Heart left ventricle (tissue), 16 donors: ENCODE measurements around the gene CCDC78. TPM values are rescaled to one million over a fixed set of nuclear protein-coding genes. Genes with fewer than 3 reads are reported as not detected.

ENCODE experiments used
- ATAC-seq, 4 donors: fragments of 200-7000 bp; cut with Tn5 transposase; one replicate each; pipeline ENCODE4 v1.9.1; 2020 to 2022; ENCODE audit warnings: moderate library complexity in 4 of 4, mild to moderate bottlenecking in 3 of 4, moderate number of reproducible peaks in 1 of 4
- DNase-seq, 5 donors: peaks; one replicate each; pipeline ENCODE4 v3.0.0-alpha.2; 2020
- H3K27ac ChIP-seq, 12 donors: fragments of 200-600 bp; sonication (generic) in 4 of 12; one replicate each; pipeline versions ENCODE4 v1.5.0 to v1.8.0; 2016 to 2022; ENCODE audit warnings: mild to moderate bottlenecking in 2 of 12
- H3K27me3 ChIP-seq, 9 donors: fragments of 200-600 bp; sonication (generic) in 2 of 9; one replicate each; pipeline versions ENCODE4 v1.5.1 to v1.8.0; 2016 to 2022; ENCODE audit warnings: mild to moderate bottlenecking in 3 of 9
- H3K36me3 ChIP-seq, 9 donors: fragments of 200-600 bp; sonication (generic) in 2 of 9; one replicate each; pipeline versions ENCODE4 v1.5.0 to v1.8.0; 2018 to 2022; ENCODE audit warnings: mild to moderate bottlenecking in 2 of 9
- H3K4me1 ChIP-seq, 12 donors: fragments of 200-600 bp; sonication (generic) in 4 of 12; one replicate each; pipeline versions ENCODE4 v1.5.0 to v1.8.0; 2016 to 2022; ENCODE audit warnings: mild to moderate bottlenecking in 3 of 12
- H3K4me3 ChIP-seq, 12 donors: fragments of 200-600 bp; sonication (generic) in 4 of 12; one replicate each; pipeline versions ENCODE4 v1.5.0 to v1.8.0; 2017 to 2022; ENCODE audit warnings: mild to moderate bottlenecking in 9 of 12, moderate library complexity in 4 of 12
- H3K9me3 ChIP-seq, 12 donors: fragments of 200-600 bp; sonication (generic) in 4 of 12; one replicate each; pipeline versions ENCODE4 v1.5.0 to v1.8.0; 2016 to 2022; ENCODE audit warnings: mild to moderate bottlenecking in 1 of 12
- CTCF ChIP-seq, 12 donors: fragments of 200-600 bp; sonication (generic) in 4 of 12; IDR thresholded peaks; one replicate each; pipeline versions ENCODE4 v1.5.0 to v1.8.0; 2018 to 2022; ENCODE audit warnings: antibody characterized with exemption in 12 of 12, mild to moderate bottlenecking in 5 of 12
- POLR2A ChIP-seq, 2 donors: fragments of 450-650 bp; IDR thresholded peaks; one replicate each; pipeline ENCODE4 v1.6.1; 2017; ENCODE audit warnings: antibody characterized with exemption in 2 of 2, mild to moderate bottlenecking in 2 of 2, moderate library complexity in 2 of 2
- WGBS, 4 donors: extraction: QIAGEN DNeasy Blood & Tissue Kit in 2 of 4; methylation state at CpG; one replicate each; pipeline versions ENCODE4 v1.1.5 to v1.1.7; 2013 to 2018; 5-methylcytosine and 5-hydroxymethylcytosine counted together
- intact Hi-C, 10 donors: fragments of 100-400 bp; cut with DNase I; formaldehyde crosslinking; loops; one replicate each; pipeline versions ENCODE4 v1.11.1 to v1.14.2; 2022
- polyA plus RNA-seq, 2 donors: library from polyadenylated mRNA; stranded (reverse); fragments of 200-250 nt; gene quantifications; one replicate each; pipeline ENCODE4 v1.2.3, GENCODE V29; 2013
- total RNA-seq, 9 donors: library from RNA; depleted of rRNA in 2 of 9; stranded (reverse); fragments of >200 nt in 2 of 9; fragmentation: NEBNext Ultra II Directional in 3 of 9; extraction: Animal tissue kit (Norgen Biotek cat#: 25700) in 3 of 9; gene quantifications; one replicate each; pipeline versions ENCODE4 v1.1.0 to v1.2.4, GENCODE V29; 2016 to 2023
- donor health status: ischemic (EF 13 %, LVEDD 7.1; RV severe dilation, severe dysfunction).
- donor health status: healthy with polysubstance abuse.
- donor health status: DM: no; HTN: yes; CAD: no.
- donor health status: DM: no; HTN: no; CAD: no.
- donor health status: ischemic (EF 25% LVEDD 6.9; RV normal size, moderate dysfunction).
- donor health status: ischemic (EF 25% LVEDD 5.7; RV mildly dilated, moderate dysfunction).
- donor health status: healthy.
- donor health status: DM: yes; HTN: yes; CAD: no.
- donor health status: ischemic (EF 35%, LVEDD 5.7; RV mildly dilated, moderate dysfunction).
- donor health status: nonischemic (EF 11% LVEDD 7.7; RV severe dilation, severe dysfunction).
- donor health status: DM: yes; HTN: yes; CAD: no.
- donor health status: PGD.
- donor health status: ischemic (EF 29% LVEDD 5.4; RV normal size, mild dysfunction).
- donor health status: nonischemic (EF 23%, LVEDD 6.1; RV moderate dilation, normal function).

CCDC78 gene
- total and polyA plus RNA-seq, 11 donors: 0.35 to 1.3 (median 0.59) TPM; not detected in 3

GRCh38 chr16:722835-723633 lies 3.2 kb downstream of the CCDC78 start:
- ATAC-seq (no peak), DNase-seq (no peak)
- Histone ChIP-seq H3K9me3 (no peaks in the 10 kb centered on the region), H3K27me3 (peaks cover 0 to 18% (median 0%) of the 10 kb centered on the region in 9 donors), H3K4me1 (peaks cover 8 to 52% (median 39%) of the 10 kb centered on the region in 12 donors), H3K4me3 (no peak overlapping the region), H3K36me3 (peaks cover 0 to 6% (median 0%) of the 10 kb centered on the region in 9 donors), H3K27ac (no peak overlapping the region)
- intact Hi-C loops: no loop called here
- TF ChIP-seq POLR2A (IDR thresholded peaks at IDR 0.05) (no peak), CTCF (IDR thresholded peaks at IDR 0.05) (no peak)
- WGBS, 4 donors: 87 to 89% (median 88%) methylated on average over 16 to 24 of the region's 24 CpGs

DNA sequence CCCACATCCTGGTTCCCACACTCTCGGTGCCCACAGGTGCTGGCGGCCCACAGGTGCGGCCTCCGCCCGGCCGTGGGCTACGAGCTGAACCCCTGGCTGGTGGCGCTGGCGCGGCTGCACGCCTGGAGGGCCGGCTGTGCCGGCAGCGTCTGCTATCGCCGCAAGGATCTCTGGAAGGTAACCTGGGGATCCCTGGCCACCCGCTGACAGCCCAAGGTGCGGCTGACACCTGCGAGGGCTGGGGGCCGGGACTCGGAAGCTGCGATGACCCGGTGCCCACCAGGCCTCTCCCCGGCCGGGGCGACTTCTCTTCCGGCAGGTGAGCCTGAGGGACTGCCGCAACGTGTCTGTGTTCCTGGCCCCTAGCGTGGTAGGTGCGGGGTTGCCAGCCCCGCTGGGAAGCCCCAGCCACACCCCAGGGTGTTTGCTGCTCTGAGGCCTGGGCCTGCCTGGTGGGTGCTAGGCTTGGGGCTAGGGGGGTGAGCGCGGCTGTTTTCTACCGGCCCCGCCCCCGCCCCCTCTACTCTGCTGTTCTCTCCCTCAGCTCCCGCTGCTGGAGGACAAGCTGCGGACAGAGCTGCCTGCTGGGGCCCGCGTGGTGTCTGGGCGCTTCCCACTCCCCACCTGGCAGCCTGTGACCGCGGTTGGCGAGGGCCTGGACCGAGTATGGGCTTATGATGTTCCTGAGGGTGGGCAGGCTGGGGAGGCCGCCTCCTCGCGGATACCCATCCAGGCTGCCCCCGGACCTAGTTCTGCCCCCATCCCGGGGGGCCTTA lies 4.3 kb downstream of the CCDC78 start:
- intact Hi-C loops: no loop called here
- TF ChIP-seq CTCF (IDR thresholded peaks at IDR 0.05) (no peak), POLR2A (IDR thresholded peaks at IDR 0.05) (no peak)

DNA sequence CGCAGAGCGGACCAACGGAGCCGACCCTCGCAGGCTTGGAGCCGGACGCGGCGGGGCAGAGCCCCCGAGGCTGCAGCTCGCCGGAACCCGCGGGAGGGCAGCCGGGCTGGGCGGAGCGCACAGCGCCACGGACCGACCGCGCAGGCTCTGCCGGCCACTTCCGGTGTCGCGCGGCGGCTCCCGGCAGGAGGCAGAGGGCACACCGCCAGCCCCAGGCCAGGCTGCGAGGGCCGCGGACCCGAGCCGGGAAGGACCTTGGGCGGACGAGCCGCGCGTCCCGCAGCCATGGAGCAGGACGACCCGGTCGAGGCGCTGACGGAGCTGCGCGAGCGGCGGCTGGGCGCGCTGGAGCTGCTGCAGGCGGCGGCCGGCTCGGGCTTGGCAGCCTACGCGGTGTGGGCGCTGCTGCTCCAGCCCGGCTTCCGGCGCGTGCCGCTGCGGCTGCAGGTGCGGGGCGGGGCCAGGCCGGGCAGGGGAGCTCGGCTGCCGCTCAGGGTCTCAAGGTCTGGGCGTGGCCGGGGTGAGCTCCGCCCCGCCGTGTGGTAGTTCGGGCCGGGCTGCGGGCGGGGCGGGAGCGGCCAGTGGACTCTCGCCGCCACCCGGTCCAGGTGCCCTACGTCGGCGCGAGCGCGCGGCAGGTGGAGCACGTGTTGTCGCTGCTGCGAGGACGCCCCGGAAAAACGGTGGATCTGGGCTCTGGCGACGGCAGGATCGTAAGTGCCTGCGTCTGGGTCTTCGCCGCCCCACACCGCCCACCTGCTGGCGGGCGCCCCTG lies 5.1 kb downstream of the CCDC78 start, which contains the start of gene ANTKMT:
TSS of gene ANTKMT (plus strand) at position 157 of the 775 bp plus-strand sequence. CDS start at position 286, 129 bp downstream.
- intact Hi-C loops: no loop called here
- peaks cover 4 to 45% (median 30%) of the 10 kb centered on the region in 12 donors for H3K4me1 ChIP-seq
- H3K36me3 ChIP-seq: peaks cover 0 to 6% (median 0%) of the 10 kb centered on the region in 9 donors
- WGBS, 4 donors: 1 to 60% (median 6%) methylated on average over 2 to 106 of the region's 106 CpGs
- peak; percentile 34 to 89 (median 75) for ATAC-seq
- peaks cover 0 to 7% (median 0%) of the 10 kb centered on the region in 9 donors for H3K27me3 ChIP-seq
- no peaks in the 10 kb centered on the region for H3K9me3 ChIP-seq
- peak within 1 kb of the TSS; percentile 62 to 98 (median 94) for H3K27ac ChIP-seq
- DNase-seq: peak; percentile 80 to 88 (median 83)
- peak within 1 kb of the TSS; percentile 58 to 92 (median 80) for H3K4me3 ChIP-seq
- TF ChIP-seq POLR2A (IDR thresholded peaks at IDR 0.05) (peak in 1 of 2 donors; percentile 85), CTCF (IDR thresholded peaks at IDR 0.05) (peak in 5 of 12 donors; percentile 10 to 24 (median 20))

More for the DNA sequence above, 4.3 kb downstream of the CCDC78 start:
- peak overlapping the region; percentile 58 to 92 (median 80) for H3K4me3 ChIP-seq
- peak overlapping the region; percentile 62 to 98 (median 94) for H3K27ac ChIP-seq
- no peaks in the 10 kb centered on the region for H3K9me3 ChIP-seq
- peaks cover 0 to 9% (median 0%) of the 10 kb centered on the region in 9 donors for H3K27me3 ChIP-seq
- WGBS, 4 donors: 82 to 89% (median 85%) methylated on average over 26 to 51 of the region's 51 CpGs
- peaks cover 0 to 6% (median 0%) of the 10 kb centered on the region in 9 donors for H3K36me3 ChIP-seq
- no peak for ATAC-seq
- no peak for DNase-seq
- H3K4me1 ChIP-seq: peaks cover 4 to 47% (median 29%) of the 10 kb centered on the region in 12 donors
